Stimulated activated CD8-positive, alpha-beta memory T cell treated with anti-CD3 and anti-CD28 coated beads, Interleukin-7, amount 100 ng/mL, for 48 hours (primary cell): ENCODE data around the gene PDCD2L.
"Not testable (repeated sequence)": the region's sequence is repeated elsewhere in the genome, so short reads cannot be mapped to it uniquely, and the experiment has no call there.

Source experiments
- DNase-seq, 2 donors: peaks; one replicate each; pipeline ENCODE4 v3.0.0-alpha.2; 2020; ENCODE audit warnings: low read depth in 1 of 2; ENCODE audit errors: extremely low read depth in 1 of 2

Gene PDCD2L

GRCh38 chr19:34461375-34462100, 57.3 kb downstream of the PDCD2L start:
- DNase-seq, result no peak

GRCh38 chr19:34464785-34465184, 60.6 kb downstream of the PDCD2L start:
- not testable (repeated sequence) for DNase-seq

GRCh38 chr19:34468409-34468808, 64.2 kb downstream of the PDCD2L start:
- DNase-seq, result no peak

DNA sequence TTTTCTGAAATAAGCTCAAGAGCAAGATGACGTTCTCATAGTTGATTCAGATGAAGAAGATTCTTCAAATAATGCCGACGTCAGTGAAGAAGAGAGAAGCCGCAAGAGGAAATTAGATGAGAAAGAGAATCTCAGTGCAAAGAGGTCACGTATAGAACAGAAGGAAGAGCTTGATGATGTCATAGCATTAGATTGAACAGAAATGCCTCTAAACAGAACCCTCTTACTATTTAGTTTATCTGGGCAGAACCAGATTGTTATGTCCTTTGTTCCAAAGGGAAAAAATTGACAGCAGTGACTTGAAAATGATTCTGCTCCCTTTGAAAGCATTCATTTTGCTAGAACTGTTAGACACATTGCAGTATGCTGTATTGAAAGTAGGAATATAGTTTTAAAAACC, 64.8 kb downstream of the PDCD2L start:
- DNase-seq, result not testable (repeated sequence)

- DNase-seq, result no peak
These were observed 67.9 kb downstream of the PDCD2L start for GRCh38 chr19:34471906-34472700.

DNA sequence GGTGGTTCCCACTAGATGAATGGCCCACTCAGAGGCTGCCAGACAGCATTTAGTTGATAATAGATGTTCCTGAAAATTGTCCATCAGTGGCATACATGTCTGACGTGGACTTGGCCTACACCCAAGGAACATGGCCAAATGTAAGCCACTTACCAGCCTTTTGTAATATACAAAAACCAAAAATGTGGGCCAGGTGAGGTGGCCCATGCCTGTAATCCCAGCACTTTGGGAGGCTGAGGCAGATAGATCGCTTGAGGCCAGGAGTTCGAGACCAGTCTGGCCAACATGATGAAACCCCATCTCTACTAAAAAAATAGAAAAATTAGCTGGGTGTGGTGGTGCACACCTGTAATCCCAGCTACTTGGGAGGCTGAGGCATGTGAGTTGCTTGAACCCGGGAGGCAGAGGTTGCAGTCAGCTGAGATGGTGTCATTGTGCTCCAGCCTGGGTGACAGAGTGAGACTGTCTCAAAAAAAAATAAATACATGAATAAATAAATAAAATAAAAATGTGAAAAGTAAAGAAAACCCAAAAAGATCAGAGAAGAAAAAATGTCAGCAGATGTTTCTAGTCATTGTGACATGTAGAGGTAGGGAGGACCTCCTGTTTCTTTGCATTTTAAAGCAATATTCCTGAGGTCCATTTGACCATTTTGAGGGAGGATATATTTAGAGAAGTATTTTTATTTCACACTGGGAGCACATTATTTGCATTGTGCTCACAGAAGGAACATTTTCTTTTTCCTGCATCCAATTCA, 70.2 kb downstream of the PDCD2L start:
- no peak for DNase-seq

- DNase-seq, result peak in 1 of 2 donors; percentile 17
These were observed 71.1 kb downstream of the PDCD2L start for GRCh38 chr19:34475026-34475974.
